Spleen (tissue), 11 donors: ENCODE measurements around the gene VTI1A. TPM values are rescaled to one million over a fixed set of nuclear protein-coding genes. Genes with fewer than 3 reads are reported as not detected.

Experiments
- DNase-seq: peaks from one replicate; pipeline ENCODE4 v3.0.0-alpha.2; 2020
- H3K27ac ChIP-seq, 8 donors: fragments of 200-600 bp; sonication (generic) in 7 of 8; 1 replicate in 4 of 8; 2 replicates in 4 of 8; pipeline versions ENCODE4 v1.5.0 to v1.8.0; 2016 to 2021; ENCODE audit warnings: inconsistent platforms in 4 of 8, mild to moderate bottlenecking in 4 of 8, moderate library complexity in 1 of 8
- H3K27me3 ChIP-seq, 7 donors: fragments of 200-600 bp; sonication (generic) in 6 of 7; replicated peaks in 1 of 7; 1 replicate in 4 of 7; 2 replicates in 3 of 7; pipeline versions ENCODE4 v1.5.0 to v1.8.0; 2016 to 2021; ENCODE audit warnings: inconsistent platforms in 3 of 7, mild to moderate bottlenecking in 1 of 7
- H3K36me3 ChIP-seq, 6 donors: fragments of 200-600 bp; sonication (generic) in 5 of 6; 1 replicate in 4 of 6; 2 replicates in 2 of 6; pipeline versions ENCODE4 v1.5.0 to v1.8.0; 2016 to 2021; ENCODE audit warnings: inconsistent platforms in 2 of 6
- H3K4me1 ChIP-seq, 6 donors: fragments of 200-600 bp; sonication (generic) in 5 of 6; 1 replicate in 3 of 6; 2 replicates in 3 of 6; pipeline versions ENCODE4 v1.5.0 to v1.8.0; 2016 to 2021; ENCODE audit warnings: inconsistent platforms in 3 of 6
- H3K4me3 ChIP-seq, 8 donors: fragments of 200-600 bp; sonication (generic) in 7 of 8; 1 replicate in 4 of 8; 2 replicates in 4 of 8; pipeline versions ENCODE4 v1.5.0 to v1.8.0; 2016 to 2021; ENCODE audit warnings: inconsistent platforms in 4 of 8, mild to moderate bottlenecking in 4 of 8, moderate library complexity in 2 of 8
- H3K9me3 ChIP-seq, 8 donors: fragments of 200-600 bp; sonication (generic) in 7 of 8; 1 replicate in 4 of 8; 2 replicates in 4 of 8; pipeline versions ENCODE4 v1.5.0 to v1.8.0; 2016 to 2021; ENCODE audit warnings: inconsistent platforms in 4 of 8
- CTCF ChIP-seq, 11 experiments: fragments of 200-600 bp in 7 of 11; fragments of 450-650 bp in 4 of 11; sonication (generic) in 4 of 11; IDR thresholded peaks in 8 of 11; conservative IDR thresholded peaks in 3 of 11; 1 replicate in 7 of 11; 2 replicates in 4 of 11; pipeline versions ENCODE4 v1.4.0 to v1.8.0; 2016 to 2021; ENCODE audit warnings: antibody characterized with exemption in 11 of 11, inconsistent platforms in 4 of 11, mild to moderate bottlenecking in 1 of 11
- POLR2A ChIP-seq, 3 donors: fragments of 450-650 bp; IDR thresholded peaks; one replicate each; pipeline ENCODE4 v1.5.1; 2017; ENCODE audit warnings: antibody characterized with exemption in 3 of 3, mild to moderate bottlenecking in 1 of 3
- POLR2AphosphoS5 ChIP-seq, 3 donors: sonication (generic); formaldehyde crosslinking; IDR thresholded peaks; one replicate each; pipeline ENCODE4 v1.5.1; 2017; ENCODE audit warnings: antibody characterized with exemption in 3 of 3
- WGBS, 5 donors: extraction: QIAGEN DNeasy Blood & Tissue Kit in 3 of 5; methylation state at CpG; one replicate each; pipeline versions ENCODE4 v1.1.5 to v1.1.7; 2013 to 2018; 5-methylcytosine and 5-hydroxymethylcytosine counted together
- intact Hi-C: fragments of 100-400 bp; cut with DNase I; formaldehyde crosslinking; loops from one replicate; pipeline ENCODE4 v1.15.0; 2023; ENCODE audit warnings: low total_unique reads
- polyA plus RNA-seq, 3 donors: library from polyadenylated mRNA; stranded (reverse); fragments of 200-250 nt; gene quantifications; one replicate each; pipeline ENCODE4 v1.2.1, GENCODE V29; 2013
- total RNA-seq, 7 donors: library from RNA; depleted of rRNA in 3 of 7; stranded (reverse); fragments of >200 nt in 3 of 7; fragmentation: NEBNext Ultra II Directional in 4 of 7; extraction: Animal tissue kit (Norgen Biotek cat#: 25700) in 4 of 7; gene quantifications; one replicate each; pipeline versions ENCODE4 v1.1.0 to v1.2.1, GENCODE V29; 2016 to 2021
- donor health status: healthy with polysubstance abuse.
- donor health status: DM: no; HTN: no; CAD: no; lungs with moderate emphysema.
- donor health status: DM: no; HTN: no; CAD: no.
- donor health status: Bipolar disorder and iron deficiency.
- donor health status: healthy.
- donor health status: DM: no; HTN: no; CAD: no.
- donor health status: DM: yes; HTN: yes; CAD: no.

VTI1A gene
- total and polyA plus RNA-seq, 10 donors = 7.8 to 129 (median 56.2) TPM

GRCh38 chr10:112759496-112759895 is 312.5 kb downstream of the VTI1A start:
- Histone ChIP-seq H3K27ac (no peak overlapping the region), H3K27me3 (no peaks in the 10 kb centered on the region), H3K4me1 (no peaks in the 10 kb centered on the region), H3K36me3 (peaks cover 0 to 19% (median 0%) of the 10 kb centered on the region in 6 donors), H3K4me3 (no peak overlapping the region), H3K9me3 (no peaks in the 10 kb centered on the region)
- intact Hi-C loops = no loop called here
- no peak for DNase-seq
- TF ChIP-seq POLR2A (IDR thresholded peaks at IDR 0.05) (no peak), POLR2AphosphoS5 (IDR thresholded peaks at IDR 0.05) (no peak), CTCF (IDR thresholded peaks at IDR 0.05 in 8 of 11, conservative IDR thresholded peaks at IDR 0.05 in 3 of 11) (no peak)
- WGBS, 5 donors = 91 to 95% (median 93%) methylated on average over 7 of the region's 7 CpGs

GRCh38 chr10:112761256-112761655 is 314.2 kb downstream of the VTI1A start:
- 89 to 98% (median 96%) methylated on average over 3 of the region's 3 CpGs for WGBS, 5 donors
- Histone ChIP-seq H3K4me3 (no peak overlapping the region), H3K4me1 (no peaks in the 10 kb centered on the region), H3K9me3 (no peaks in the 10 kb centered on the region), H3K27ac (no peak overlapping the region), H3K36me3 (peaks cover 0 to 16% (median 0%) of the 10 kb centered on the region in 6 donors), H3K27me3 (no peaks in the 10 kb centered on the region)
- TF ChIP-seq CTCF (IDR thresholded peaks at IDR 0.05 in 8 of 11, conservative IDR thresholded peaks at IDR 0.05 in 3 of 11) (no peak), POLR2A (IDR thresholded peaks at IDR 0.05) (no peak), POLR2AphosphoS5 (IDR thresholded peaks at IDR 0.05) (no peak)
- no peak for DNase-seq
- intact Hi-C loops = no loop called here

GRCh38 chr10:112763916-112764520 is 317.0 kb downstream of the VTI1A start:
- H3K9me3 ChIP-seq = no peaks in the 10 kb centered on the region
- no peak for DNase-seq
- no peaks in the 10 kb centered on the region for H3K4me1 ChIP-seq
- TF ChIP-seq POLR2AphosphoS5 (IDR thresholded peaks at IDR 0.05) = no peak
- TF ChIP-seq CTCF (IDR thresholded peaks at IDR 0.05 in 8 of 11, conservative IDR thresholded peaks at IDR 0.05 in 3 of 11) = no peak
- TF ChIP-seq POLR2A (IDR thresholded peaks at IDR 0.05) = no peak
- H3K27ac ChIP-seq = no peak overlapping the region
- 95 to 98% (median 96%) methylated on average over 11 of the region's 11 CpGs for WGBS, 5 donors
- peaks cover 0 to 7% (median 0%) of the 10 kb centered on the region in 6 donors for H3K36me3 ChIP-seq
- no peaks in the 10 kb centered on the region for H3K27me3 ChIP-seq
- no peak overlapping the region for H3K4me3 ChIP-seq
- intact Hi-C loops = no loop called here

GRCh38 chr10:112765717-112766235 is 318.8 kb downstream of the VTI1A start:
- no peak for DNase-seq
- H3K4me3 ChIP-seq = no peak overlapping the region
- no peaks in the 10 kb centered on the region for H3K27me3 ChIP-seq
- peaks cover 0 to 3% (median 0%) of the 10 kb centered on the region in 6 donors for H3K36me3 ChIP-seq
- intact Hi-C loops = no loop called here
- no peak overlapping the region for H3K27ac ChIP-seq
- H3K9me3 ChIP-seq = no peaks in the 10 kb centered on the region
- TF ChIP-seq POLR2A (IDR thresholded peaks at IDR 0.05) = no peak
- no peak for TF ChIP-seq POLR2AphosphoS5 (IDR thresholded peaks at IDR 0.05)
- no peak for TF ChIP-seq CTCF (IDR thresholded peaks at IDR 0.05 in 8 of 11, conservative IDR thresholded peaks at IDR 0.05 in 3 of 11)
- H3K4me1 ChIP-seq = no peaks in the 10 kb centered on the region
- 94 to 98% (median 95%) methylated on average over 5 of the region's 5 CpGs for WGBS, 5 donors
